Measurements from ENCODE around the gene FAM89A. TPM values are rescaled to one million over a fixed set of nuclear protein-coding genes. Genes with fewer than 3 reads are reported as not detected.
"Not testable (repeated sequence)": the region's sequence is repeated elsewhere in the genome, so short reads cannot be mapped to it uniquely, and the experiment has no call there.

Gene FAM89A
- total RNA-seq, 1 experiment from 2014 or later = 1.5 TPM

DNA sequence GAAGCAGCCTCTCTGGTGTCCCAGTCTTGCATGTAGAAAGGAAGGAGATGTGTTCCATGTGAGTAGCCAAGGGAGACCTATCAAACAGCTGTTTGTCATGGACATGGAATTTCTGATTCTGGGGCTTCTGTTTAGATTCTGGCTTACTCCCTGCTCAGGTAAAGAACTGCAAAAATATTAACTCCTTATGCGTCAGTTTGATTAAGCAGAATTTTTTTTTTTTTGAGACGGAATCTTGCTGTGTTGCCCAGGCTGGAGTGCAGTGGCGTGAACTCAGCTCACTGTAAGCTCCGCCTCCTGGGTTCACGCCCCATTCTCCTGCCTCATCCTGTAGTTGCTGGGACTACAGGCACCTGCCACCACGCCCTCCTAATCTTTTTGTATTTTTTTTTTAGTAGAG, 54.3 kb downstream of the FAM89A start:
- H2BK20ac ChIP-seq (ENCODE audit: low read depth, low read length, poor library complexity, severe bottlenecking) = no peak overlapping the region
- H3K27ac ChIP-seq (ENCODE audit: insufficient read length, low read depth, low read length) = no peak overlapping the region
- H3K9me3 Mint-ChIP-seq = no peaks in the 10 kb centered on the region; a peak in 1 of 5 replicates
- H3K23ac ChIP-seq (ENCODE audit: insufficient read length, low read depth, low read length) = no peak overlapping the region
- no peak for TF ChIP-seq CTCF (conservative IDR thresholded peaks at IDR 0.05)
- no peak overlapping the region for H3K4me3 Mint-ChIP-seq
- H3K79me2 ChIP-seq (ENCODE audit: insufficient read depth, low read length) = no peaks in the 10 kb centered on the region
- no peak for DNase-seq
- no peak overlapping the region for H4K5ac ChIP-seq (ENCODE audit: insufficient read length, low read depth, low read length)
- no peak overlapping the region for H2BK5ac ChIP-seq (ENCODE audit: insufficient read length, low read length)
- no peak overlapping the region for H3K14ac ChIP-seq (ENCODE audit: insufficient read depth, low read length)
- no peaks in the 10 kb centered on the region for H3K9me3 ChIP-seq (ENCODE audit: control insufficient read depth, low read depth, low read length)
- 0 out of 2 replicates have a peak, but pooled peaks cover 2% of the 10 kb centered on the region for H3K4me1 ChIP-seq (ENCODE audit: insufficient read depth, low read length)
- no peak overlapping the region for H2AK5ac ChIP-seq (ENCODE audit: insufficient read length, low read length)
- no peak overlapping the region for H3K18ac ChIP-seq (ENCODE audit: insufficient read length, low read depth, low read length)
- no peak overlapping the region for H2BK120ac ChIP-seq (ENCODE audit: low read depth, low read length, poor library complexity, severe bottlenecking)
- peaks cover 16% of the 10 kb centered on the region for H3K27me3 Mint-ChIP-seq (ENCODE audit: low read depth)
- no CpG with 5 or more reads among the region's 6 CpGs for WGBS (ENCODE audit: extremely low coverage, insufficient read length, low lambda C conversion rate)
- H3K23me2 ChIP-seq (ENCODE audit: insufficient read length, low read depth, low read length, poor library complexity, severe bottlenecking) = no peaks in the 10 kb centered on the region
- peaks cover 0 to 5% (median 5%) of the 10 kb centered on the region in 3 experiments; a peak in 4 of 7 replicates for H3K36me3 Mint-ChIP-seq (ENCODE audit: insufficient read depth in 1 of 3, low read depth in 3 of 3)
- peaks cover 14 to 24% of the 10 kb centered on the region in 2 experiments for H3K4me1 Mint-ChIP-seq
- no peak overlapping the region for H3K27ac Mint-ChIP-seq
- no peak overlapping the region for H3K9ac ChIP-seq (ENCODE audit: extremely low read depth, insufficient read length, low read length)
- H3K79me1 ChIP-seq (ENCODE audit: insufficient read depth, low read depth, low read length, poor library complexity, severe bottlenecking) = no peaks in the 10 kb centered on the region
- H2AFZ ChIP-seq (ENCODE audit: low read length) = no peak overlapping the region
- no peak overlapping the region for H3K4me2 ChIP-seq (ENCODE audit: insufficient read depth, insufficient read length, low read length)
- H4K20me1 ChIP-seq (ENCODE audit: control insufficient read depth, insufficient read depth, insufficient read length) = no peaks in the 10 kb centered on the region
- no peak overlapping the region for H2BK15ac ChIP-seq (ENCODE audit: low read depth, low read length)
- no peak overlapping the region for H4K91ac ChIP-seq (ENCODE audit: insufficient read length, low read depth, low read length)
- H3K4ac ChIP-seq (ENCODE audit: low read depth, low read length) = no peak overlapping the region
- no peak overlapping the region for H3K56ac ChIP-seq (ENCODE audit: insufficient read length, low read depth, low read length)
- no peak overlapping the region for H4K8ac ChIP-seq (replicated peaks; ENCODE audit: insufficient read length, low read depth, low read length)
- peaks cover 63% of the 10 kb centered on the region for H3K27me3 ChIP-seq (ENCODE audit: insufficient read depth, low read length)
- no peak overlapping the region for H3T11ph ChIP-seq (ENCODE audit: low read length)
- H2BK12ac ChIP-seq (ENCODE audit: insufficient read length, low read depth, low read length) = no peak overlapping the region

- H2BK15ac ChIP-seq (ENCODE audit: low read depth, low read length); H3K79me1 ChIP-seq (ENCODE audit: insufficient read depth, low read depth, low read length, poor library complexity, severe bottlenecking); H3K23me2 ChIP-seq (ENCODE audit: insufficient read length, low read depth, low read length, poor library complexity, severe bottlenecking); H3K56ac ChIP-seq (ENCODE audit: insufficient read length, low read depth, low read length); H3T11ph ChIP-seq (ENCODE audit: low read length); H2BK12ac ChIP-seq (ENCODE audit: insufficient read length, low read depth, low read length); H2BK120ac ChIP-seq (ENCODE audit: low read depth, low read length, poor library complexity, severe bottlenecking); H3K4me1 ChIP-seq (ENCODE audit: insufficient read depth, low read length); H2AK5ac ChIP-seq (ENCODE audit: insufficient read length, low read length); H3K4ac ChIP-seq (ENCODE audit: low read depth, low read length); H2BK5ac ChIP-seq (ENCODE audit: insufficient read length, low read length); H3K9ac ChIP-seq (ENCODE audit: extremely low read depth, insufficient read length, low read length); H2AFZ ChIP-seq (ENCODE audit: low read length); H3K27ac ChIP-seq (ENCODE audit: insufficient read length, low read depth, low read length); H4K5ac ChIP-seq (ENCODE audit: insufficient read length, low read depth, low read length); H3K9me3 Mint-ChIP-seq; H3K23ac ChIP-seq (ENCODE audit: insufficient read length, low read depth, low read length); H3K14ac ChIP-seq (ENCODE audit: insufficient read depth, low read length); H4K8ac ChIP-seq (replicated peaks; ENCODE audit: insufficient read length, low read depth, low read length); H4K91ac ChIP-seq (ENCODE audit: insufficient read length, low read depth, low read length); H4K20me1 ChIP-seq (ENCODE audit: control insufficient read depth, insufficient read depth, insufficient read length); H2BK20ac ChIP-seq (ENCODE audit: low read depth, low read length, poor library complexity, severe bottlenecking); H3K4me2 ChIP-seq (ENCODE audit: insufficient read depth, insufficient read length, low read length); H3K79me2 ChIP-seq (ENCODE audit: insufficient read depth, low read length); H3K27ac Mint-ChIP-seq; H3K18ac ChIP-seq (ENCODE audit: insufficient read length, low read depth, low read length); H3K36me3 Mint-ChIP-seq (ENCODE audit: insufficient read depth in 1 of 3, low read depth in 3 of 3); H3K9me3 ChIP-seq (ENCODE audit: control insufficient read depth, low read depth, low read length): not testable (repeated sequence)
- Mint-ChIP-seq H3K4me3 (peak overlapping the region in 1 of 2 experiments; percentile 41; a peak in 1 of 5 replicates), H3K27me3 (ENCODE audit: low read depth) (peaks cover 10% of the 10 kb centered on the region), H3K4me1 (peaks cover 17 to 27% of the 10 kb centered on the region in 2 experiments)
- peaks cover 66% of the 10 kb centered on the region for H3K27me3 ChIP-seq (ENCODE audit: insufficient read depth, low read length)
- no CpG with 5 or more reads among the region's 10 CpGs for WGBS (ENCODE audit: extremely low coverage, insufficient read length, low lambda C conversion rate)
- peak; percentile 40 for DNase-seq
These were observed 55.2 kb downstream of the FAM89A start for GRCh38 chr1:230984622-230985515.
